ENCODE measurements around the gene CCDC60. TPM values are rescaled to one million over a fixed set of nuclear protein-coding genes. Genes with fewer than 3 reads are reported as not detected.

CCDC60 gene, protein sequence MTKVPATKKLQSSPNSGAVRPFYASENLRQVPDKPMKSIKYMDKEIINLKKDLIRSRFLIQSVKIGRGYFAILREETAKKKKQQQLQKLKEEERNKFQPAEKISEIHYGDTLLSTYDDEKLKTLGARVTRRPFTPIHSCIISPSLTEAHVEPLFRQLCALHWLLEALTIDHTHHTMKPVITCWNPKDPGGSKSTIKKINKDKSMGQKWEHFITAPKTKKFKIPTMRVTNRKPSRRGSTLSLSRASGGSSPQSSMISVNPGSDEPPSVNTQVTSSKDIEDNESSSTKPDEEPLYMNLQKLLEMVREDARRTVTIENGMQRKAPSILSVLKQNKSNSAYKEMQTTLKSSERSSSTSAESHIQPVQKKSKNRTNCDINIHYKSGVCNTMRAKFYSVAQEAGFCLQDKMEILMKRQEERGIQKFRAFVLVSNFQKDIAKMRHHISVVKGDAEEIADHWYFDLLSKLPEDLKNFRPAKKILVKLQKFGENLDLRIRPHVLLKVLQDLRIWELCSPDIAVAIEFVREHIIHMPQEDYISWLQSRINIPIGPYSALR
- total RNA-seq: not detected
- long read RNA-seq, partial matches to known transcripts: 0 of 2 reads
- long read RNA-seq, other reads (novel, unspliced or antisense): 2 of 2 reads

DNA sequence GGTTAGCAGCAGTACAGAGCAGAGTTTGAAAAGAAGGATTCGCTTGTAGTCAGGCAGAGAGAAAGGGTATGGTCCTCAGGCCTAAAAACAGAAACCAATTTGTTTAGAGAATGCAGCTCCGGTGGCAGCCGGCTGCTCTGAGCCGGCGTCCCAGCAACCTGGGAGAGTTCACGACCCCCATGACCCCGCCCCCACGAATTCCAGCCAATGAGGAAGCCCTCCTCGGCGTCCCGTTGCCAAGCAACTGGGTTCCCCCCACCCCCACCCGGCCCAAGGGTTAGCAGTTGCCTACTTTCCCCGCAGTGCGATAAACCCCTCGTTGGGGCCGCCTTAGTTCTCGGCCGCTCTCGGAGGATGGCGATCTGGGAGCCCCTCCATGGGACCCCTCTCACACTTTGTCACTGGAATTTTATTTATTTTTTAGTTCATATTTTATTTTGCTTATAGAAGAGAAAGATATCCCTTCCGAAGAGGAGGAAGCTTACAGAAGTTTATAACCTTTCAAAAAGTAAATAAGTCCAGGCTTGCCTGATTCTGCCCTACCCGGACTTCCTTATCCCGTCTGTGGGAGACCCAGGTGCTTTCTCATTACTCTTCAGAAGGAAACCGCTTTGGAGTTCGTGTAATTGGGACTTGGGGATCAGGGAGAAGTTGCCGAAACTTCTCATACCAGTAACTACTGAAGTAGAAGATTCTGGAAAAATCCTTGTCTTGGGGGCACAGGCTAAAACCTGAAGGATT lies at the start of gene CCDC60:
TSS of gene CCDC60 (plus strand) at position 300 of the 741 bp plus-strand sequence. CDS start 448 bp downstream, outside the sequence.
- DNase-seq (ENCODE audit: low spot score): no peak

DNA sequence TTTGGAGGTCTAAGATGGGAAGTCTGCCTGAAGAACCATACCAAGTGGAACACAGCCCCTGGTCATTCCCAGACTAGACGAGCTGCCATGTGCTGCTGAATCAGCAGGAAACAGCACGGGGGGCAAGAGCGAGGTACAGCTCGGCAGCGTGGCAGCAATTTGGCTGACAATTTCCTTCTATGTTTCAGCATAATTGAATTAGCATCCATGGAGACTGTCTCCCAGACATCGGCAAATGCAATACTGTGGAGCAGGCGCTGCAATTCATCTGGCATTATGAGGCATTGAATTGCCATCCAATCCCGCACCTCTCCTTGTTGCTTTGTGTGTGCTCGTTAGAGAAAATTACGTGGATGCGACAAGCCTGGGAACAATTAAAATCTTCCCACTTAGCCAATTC lies 46.0 kb upstream of the CCDC60 start:
- no peak for DNase-seq (ENCODE audit: low spot score)

DNA sequence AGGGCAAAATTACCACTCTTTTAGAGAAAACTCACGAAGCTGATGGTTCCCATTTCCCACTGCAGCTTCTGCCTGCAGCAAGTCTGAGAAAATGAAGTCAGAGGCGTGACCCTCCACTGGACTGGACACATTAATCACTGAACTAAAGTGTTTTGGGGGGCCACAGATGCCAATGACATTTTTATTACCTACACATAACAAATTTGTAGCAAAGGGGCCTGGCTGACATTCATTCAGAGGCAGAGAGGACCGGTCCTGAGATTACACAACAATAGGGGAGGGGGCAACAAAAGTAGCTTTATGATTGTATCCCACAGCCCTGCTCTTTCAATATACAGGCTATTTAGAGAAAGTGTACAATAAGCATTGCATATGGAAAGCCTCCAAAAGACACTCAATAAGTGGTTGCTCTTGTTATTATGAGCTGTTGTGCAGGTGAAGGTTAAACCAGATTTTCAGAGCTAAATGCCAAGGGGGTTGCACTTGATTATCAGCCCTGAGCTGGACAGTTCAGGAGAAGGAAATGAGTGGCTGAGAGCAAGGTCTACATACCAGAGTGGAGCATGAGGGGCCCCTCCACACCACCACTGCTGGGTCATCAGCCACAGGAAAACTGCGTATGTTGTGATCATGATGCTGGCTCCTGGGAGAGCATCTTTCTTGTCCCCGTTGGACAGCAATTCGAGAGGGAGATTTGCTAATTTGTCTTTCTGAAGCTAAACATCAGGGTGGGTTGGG lies 41.5 kb upstream of the CCDC60 start:
- no peak for DNase-seq (ENCODE audit: low spot score)

DNA sequence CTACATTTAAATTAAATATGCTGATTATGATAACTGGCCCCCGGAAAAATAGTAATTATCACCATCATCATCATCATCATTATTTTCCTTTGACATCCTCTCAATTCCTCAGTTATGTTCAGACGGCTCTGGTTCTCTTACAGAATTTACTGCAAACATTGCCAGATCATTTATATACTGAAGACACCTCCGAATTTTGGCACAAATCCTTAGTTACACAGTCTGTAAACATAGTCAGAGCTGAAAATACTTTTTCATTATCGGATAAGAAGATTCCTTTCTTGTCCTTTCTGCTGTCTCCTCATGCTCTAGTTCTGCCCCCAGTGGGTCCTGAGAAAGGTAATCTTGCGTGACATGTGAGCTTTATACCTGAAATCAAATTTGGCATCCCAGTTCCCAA lies 40.3 kb upstream of the CCDC60 start:
- no peak for DNase-seq (ENCODE audit: low spot score)

DNA sequence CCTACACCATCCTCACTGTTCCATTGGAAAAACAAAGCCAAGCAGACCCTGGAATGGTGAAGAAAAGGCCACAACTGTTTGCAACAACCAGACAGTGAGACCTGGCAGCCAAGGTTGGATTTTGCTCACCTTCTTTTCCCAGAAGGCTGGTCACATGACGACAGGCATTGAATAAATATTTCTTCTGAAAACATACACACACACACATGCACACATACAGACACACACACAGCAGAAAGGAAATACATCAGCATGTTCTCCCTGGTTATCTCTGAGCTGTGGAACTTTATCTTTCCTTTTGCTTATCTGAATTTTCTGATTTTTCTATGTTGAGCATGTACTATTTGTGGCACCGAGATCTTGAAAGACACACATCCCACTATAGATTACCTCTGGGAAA lies 38.0 kb upstream of the CCDC60 start:
- no peak for DNase-seq (ENCODE audit: low spot score)

DNA sequence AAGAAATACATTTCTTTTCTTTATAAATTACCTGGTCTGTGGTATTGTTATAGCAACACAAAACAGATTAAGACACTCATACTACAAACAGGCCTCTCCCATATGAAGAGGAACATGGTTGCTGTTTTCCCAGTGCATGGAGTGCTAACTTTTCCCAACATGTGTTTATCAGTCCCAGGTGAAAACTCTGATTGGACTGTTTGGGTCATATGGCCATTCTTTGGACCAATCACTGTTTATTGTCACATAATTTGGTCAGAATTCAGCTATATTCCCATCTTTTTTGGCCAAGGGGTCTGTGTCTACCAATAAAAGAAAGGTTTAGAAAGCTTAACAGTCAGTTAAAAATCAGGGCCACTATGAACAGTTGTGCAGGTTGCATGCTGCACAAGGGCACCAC lies 35.4 kb upstream of the CCDC60 start:
- DNase-seq (ENCODE audit: low spot score): no peak

DNA sequence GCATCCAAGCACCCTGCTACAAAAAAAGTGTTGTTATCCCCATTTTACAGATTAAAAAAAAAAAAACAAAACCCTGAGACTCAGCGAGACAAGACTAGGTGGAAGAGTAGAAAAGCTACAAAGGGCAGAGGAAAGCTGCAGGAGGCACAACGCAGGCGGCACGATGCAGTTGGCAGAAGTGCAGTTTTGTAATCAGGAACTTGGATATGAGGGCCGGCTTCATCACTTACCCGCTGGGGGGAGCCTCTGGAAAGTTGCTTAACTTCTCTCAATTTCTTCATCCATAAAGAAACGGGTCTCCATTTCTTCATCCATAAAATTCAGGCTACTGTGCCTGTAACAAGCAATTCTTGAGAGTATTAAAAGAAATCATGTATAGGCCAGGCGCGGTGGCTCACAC lies 33.1 kb upstream of the CCDC60 start:
- no peak for DNase-seq (ENCODE audit: low spot score)

DNA sequence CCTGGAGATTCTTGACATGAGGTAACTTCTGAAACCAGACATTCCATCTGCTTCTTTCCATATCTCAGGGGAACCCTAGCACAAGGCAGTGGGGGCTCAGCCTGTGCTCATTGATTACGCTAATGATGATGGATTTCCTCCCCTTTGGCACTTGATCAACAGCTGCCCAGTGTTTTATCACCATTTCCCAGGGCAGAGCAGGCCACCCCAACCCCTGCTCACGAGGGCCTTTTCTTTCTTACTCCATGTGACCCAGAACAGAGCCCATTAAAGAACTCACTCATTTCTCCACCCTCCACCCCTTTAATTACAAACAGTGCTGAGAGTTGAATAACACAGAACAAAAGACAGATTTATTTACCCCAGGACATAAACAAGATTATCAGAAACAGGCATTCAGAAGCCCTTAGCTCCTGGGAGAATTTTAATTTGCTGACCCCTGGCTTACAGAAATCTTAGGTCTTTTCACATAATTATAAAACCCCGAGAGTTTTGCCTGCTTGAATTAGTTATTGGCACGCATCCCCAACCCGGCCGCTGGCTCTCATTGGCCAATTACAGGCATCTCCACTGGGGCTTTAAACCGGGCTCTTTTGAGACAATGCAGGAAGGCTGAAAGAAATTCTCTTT lies 32.0 kb upstream of the CCDC60 start:
- no peak for DNase-seq (ENCODE audit: low spot score)

DNA sequence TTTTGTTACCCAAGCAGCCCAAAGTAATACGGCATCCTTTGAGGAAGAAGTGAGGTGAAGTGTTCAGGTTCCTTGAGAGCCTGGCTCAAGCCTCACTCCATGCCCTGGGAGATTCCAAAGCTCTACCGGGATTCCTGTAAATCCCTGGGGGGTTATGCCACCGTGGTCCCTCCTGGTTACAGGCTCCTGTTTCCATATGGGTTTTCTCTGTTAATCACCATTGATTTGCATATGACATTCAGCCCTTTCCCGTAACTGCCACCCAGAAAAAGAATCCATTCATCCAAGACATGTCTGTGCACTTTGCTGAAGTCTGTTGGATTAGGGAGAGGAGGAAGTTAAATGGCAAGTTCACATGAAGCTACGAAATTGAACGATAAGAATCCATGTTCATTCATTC lies 27.9 kb upstream of the CCDC60 start:
- no peak for DNase-seq (ENCODE audit: low spot score)

DNA sequence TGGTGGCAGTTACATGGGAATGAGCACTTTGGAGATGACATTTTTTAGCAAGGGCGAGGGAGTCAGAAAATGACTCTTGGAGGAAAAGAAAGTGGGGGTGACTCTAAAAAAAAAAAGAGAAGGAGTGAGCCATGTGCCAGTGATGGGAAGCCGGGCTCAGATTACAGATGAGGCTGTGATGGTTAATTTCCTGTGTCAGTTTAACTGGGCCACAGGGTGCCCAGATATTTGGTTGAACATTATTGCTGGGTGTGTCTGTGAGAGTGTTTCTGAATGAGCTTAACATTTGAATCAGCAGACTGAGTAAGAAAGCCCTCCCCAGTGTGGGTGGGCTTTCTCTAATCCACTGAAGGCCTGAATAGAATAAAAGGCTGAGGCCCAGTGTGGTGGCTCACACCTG lies 26.8 kb upstream of the CCDC60 start:
- no peak for DNase-seq (ENCODE audit: low spot score)

DNA sequence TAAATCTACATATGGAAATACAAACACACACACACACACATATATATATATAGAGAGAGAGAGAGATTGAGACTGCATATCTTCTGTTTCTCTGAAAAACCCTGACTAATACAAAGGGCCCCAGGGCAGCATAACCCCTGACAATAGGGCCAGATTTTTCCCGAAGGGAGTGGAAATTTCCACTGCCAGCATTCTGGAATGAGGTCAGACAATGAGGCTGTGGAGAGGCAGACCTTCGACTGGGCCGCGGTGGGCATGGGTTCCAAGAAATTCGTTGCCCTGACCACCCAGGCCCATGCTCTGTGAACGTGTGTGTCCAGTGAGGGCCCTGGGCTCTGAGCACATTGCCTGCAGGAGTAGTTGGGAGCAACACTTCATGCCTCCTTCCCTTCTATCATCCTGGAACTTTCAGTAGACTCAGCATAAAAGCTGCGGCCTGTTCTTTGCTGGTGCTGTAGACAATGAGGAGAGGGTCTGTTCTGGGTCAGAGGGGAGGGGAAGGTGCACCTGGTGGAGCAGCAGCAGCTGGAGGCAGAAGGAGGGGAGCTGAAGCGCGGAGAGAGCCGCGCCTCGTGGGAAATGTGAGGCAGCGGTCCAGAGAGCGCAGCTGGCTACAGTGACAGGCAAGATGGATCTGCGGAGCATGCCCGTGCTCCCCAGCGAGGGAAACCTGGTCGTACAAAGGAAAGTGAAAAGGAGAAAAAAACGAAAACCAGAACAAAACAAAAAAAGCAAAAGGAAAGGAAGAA lies 25.6 kb upstream of the CCDC60 start:
- DNase-seq (ENCODE audit: low spot score): no peak

DNA sequence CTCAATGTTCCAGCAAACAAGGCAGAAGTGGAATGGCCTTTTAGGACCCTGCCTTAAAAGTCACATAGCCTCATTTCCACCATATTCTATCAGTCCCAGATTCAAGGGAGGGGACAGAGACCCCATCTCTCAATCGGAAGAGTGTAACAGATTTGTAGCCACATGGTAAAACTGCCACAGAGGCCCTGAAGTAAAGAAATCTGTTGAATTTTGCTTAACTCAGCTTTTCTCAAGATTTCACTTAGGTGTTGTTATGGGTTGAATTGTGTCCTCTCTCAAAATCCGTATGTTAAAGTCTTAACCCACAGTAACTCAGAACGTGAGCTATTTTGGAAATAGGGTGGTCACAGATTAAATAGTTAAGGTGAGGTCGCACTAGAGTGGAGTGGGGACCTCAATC lies 22.7 kb upstream of the CCDC60 start:
- DNase-seq (ENCODE audit: low spot score): no peak

DNA sequence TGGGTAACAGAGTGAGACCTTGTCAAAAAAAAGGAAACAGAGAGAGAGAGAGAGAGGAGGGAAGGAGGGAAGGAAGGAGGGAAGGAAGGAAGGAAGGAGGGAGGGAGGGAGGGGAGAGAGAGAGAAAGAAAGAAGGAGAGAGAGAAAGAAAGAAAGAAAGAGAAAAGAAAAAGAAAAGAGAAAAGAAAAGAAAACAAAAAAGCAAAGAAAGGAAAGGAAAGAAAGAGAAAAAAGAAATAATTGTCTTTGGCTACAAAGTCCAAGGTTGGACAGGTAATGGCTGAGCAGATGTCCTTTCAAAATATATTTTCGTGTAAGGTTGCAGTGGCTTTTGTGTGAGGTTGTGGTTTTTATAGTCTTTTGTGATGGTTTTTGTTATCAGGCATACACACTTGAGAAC lies 21.6 kb upstream of the CCDC60 start:
- DNase-seq (ENCODE audit: low spot score): no peak

DNA sequence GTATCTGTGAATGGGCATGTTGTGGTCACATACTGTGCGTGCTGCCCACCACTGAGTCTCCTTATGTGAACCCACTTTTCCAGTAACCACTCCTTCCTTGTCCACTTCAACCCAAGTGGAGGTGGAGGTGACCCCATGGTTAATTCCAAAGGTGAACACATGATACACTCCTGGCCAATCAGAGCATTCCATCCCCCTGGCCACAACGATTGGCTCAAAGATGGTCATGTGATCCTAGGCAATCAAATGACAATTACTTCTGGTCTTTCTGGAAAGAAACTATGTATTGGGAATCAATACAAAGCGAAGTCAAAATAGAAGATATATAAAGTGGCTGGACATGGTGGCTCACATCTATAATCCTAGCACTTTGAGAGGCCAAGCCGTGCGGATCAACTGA lies 20.2 kb upstream of the CCDC60 start:
- no peak for DNase-seq (ENCODE audit: low spot score)

DNA sequence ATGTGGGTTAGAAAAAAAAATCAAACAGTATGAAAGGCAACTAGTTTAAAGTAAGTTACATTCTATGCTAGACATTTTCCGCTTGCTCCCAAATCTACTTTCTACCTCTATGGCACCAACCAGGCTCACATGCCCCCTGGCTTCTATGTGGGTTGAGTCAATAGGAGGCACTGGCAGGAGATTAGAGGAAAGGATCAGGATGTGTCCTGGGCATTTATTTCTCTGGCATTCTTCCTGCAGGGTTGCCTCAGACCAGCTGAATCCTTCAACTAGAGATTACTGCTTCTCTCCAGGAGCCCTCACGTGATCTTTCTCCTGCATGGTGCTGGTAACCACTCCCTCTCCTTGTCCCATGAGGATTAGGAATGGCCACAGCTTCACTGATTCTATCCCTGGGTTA lies 14.9 kb upstream of the CCDC60 start:
- DNase-seq (ENCODE audit: low spot score): no peak

DNA sequence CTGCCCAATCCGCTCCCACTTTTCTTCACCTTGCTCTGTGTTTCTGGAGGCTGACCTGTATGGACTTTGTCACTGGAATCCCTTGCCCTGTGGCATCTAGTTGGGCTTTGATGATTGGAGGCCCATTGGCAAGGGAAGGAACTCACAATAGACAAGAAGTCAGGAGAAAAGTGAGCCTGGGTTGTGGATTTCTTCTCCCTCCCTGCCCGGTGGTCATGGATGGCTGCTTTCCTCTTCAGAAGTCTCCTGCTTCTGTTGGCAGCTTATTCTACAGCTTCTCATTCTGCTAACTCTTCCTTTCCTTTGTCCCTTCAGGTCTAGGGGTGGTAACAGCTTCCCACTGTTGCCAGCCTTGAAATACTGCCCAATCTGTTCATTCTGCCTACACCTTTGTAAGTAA lies 13.9 kb upstream of the CCDC60 start:
- no peak for DNase-seq (ENCODE audit: low spot score)

DNA sequence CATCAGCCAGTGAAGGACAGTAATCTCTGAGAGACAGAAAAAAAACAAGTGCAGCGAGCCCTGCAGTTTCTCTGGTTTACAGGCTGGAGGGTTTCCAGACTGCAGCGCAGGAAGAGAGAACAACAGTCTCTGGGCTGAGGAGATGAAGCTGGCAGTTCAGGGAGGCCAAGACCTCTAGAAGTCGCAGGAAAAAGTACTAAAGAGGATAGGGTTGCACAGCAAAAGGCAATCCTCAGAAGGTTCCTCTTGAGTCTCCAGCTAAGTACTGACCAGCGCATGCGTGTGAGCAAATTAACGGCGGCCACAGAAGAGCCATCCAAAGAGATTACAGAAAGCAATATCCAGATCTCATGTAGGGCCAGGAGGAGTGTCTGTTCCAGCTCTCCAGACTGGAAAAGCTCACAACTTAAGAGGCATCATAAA lies 12.2 kb upstream of the CCDC60 start:
- no peak for DNase-seq (ENCODE audit: low spot score)

DNA sequence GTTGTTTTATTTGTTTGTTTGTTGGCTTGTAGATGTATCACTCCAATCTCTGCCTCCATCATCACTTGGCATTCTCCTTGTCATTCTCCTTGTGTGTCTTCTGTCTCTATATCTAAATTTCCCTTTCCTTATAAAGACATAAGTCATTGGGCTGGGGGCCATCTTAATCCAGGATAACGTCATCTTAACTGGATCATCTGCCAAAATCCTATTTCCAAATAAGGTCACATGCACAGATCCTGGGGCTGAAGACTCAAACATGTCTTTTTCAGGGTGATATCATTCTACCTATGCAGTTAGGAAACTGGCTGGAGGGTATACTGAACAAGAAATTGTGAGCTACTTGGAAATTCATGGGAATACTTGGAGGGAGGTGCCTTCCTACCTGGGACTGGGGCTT lies 8.7 kb upstream of the CCDC60 start:
- DNase-seq (ENCODE audit: low spot score): no peak

DNA sequence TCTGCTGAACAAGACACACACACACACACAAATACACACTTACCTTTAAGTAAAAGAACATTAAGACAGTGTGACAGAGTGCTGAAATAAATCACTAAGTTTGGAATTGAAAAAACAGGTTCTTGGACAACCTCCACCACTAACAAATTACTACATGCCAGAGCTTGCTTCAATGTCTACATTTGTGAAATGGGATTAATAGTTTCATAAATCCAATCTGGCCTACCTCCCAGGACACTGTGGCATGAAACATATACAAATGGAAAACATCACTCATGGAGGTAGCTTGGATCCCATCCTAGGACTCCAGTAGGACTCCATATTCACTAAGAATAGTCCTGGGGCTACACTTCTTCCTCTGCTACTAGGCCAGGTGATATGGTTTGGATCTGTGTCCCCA lies 8.2 kb upstream of the CCDC60 start:
- DNase-seq (ENCODE audit: low spot score): no peak

DNA sequence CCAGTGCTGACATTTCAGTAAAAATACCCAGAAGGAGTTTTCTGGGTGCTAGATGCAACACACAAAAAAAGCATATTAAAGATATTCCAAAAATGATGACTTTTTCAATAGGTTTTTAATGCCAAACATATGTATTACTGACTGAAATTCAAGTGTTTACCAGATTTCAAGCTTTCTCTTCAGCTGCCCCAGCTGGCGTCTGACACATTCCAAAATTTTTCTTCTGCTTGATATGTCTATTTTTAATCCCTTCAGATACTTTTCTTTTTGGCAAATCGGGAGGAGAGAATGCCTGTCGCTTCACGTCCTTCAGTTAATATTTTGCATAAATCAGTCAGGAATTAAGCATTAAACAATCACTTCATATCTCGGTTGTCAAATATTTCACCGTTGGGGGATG lies 7.1 kb upstream of the CCDC60 start:
- no peak for DNase-seq (ENCODE audit: low spot score)

Data from mesenteric fat pad (tissue), 1 donor.